HFFc6 (cell line): ENCODE data around the gene RALGPS2. TPM values are rescaled to one million over a fixed set of nuclear protein-coding genes. Genes with fewer than 3 reads are reported as not detected.

Experiments used
- DNase-seq: peaks from one replicate; pipeline ENCODE4 v3.0.0-alpha.2; 2018
- H3K27ac Mint-ChIP-seq: 2 replicates; pipeline ENCODE4 v1.8.0; 2020; ENCODE audit warnings: mild to moderate bottlenecking, mixed read lengths
- H3K27me3 Mint-ChIP-seq: 2 replicates; pipeline ENCODE4 v1.8.0; 2021; ENCODE audit warnings: mild to moderate bottlenecking, moderate library complexity, mixed read lengths; ENCODE audit not compliant: insufficient read depth
- H3K36me3 Mint-ChIP-seq: 2 replicates; pipeline ENCODE4 v1.8.0; 2021; ENCODE audit warnings: low read depth, mixed read lengths
- H3K4me1 Mint-ChIP-seq: 2 replicates; pipeline ENCODE4 v1.8.0; 2020; ENCODE audit warnings: low read depth, mixed read lengths
- H3K4me3 Mint-ChIP-seq: 2 replicates; pipeline ENCODE4 v1.8.0; 2020; ENCODE audit warnings: mild to moderate bottlenecking, moderate library complexity, mixed read lengths
- H3K9me3 Mint-ChIP-seq: 2 replicates; pipeline ENCODE4 v1.8.0; 2020; ENCODE audit warnings: mild to moderate bottlenecking, mixed read lengths
- total RNA-seq, 6 experiments: library from RNA; stranded (reverse); fragmentation: NEBNext Ultra II Directional; extraction: Animal tissue kit (Norgen Biotek cat#: 25700); gene quantifications; 2 replicates in 1 of 6; 3 replicates in 5 of 6; pipeline ENCODE4 v1.2.3, GENCODE V29; 2021
- TF ChIP-seq, protein P1 (sequence below): fragments of 200-600 bp; sonication (generic); IDR thresholded peaks from 2 replicates; pipeline ENCODE4 v1.5.0; 2021; ENCODE audit warnings: antibody characterized with exemption, mild to moderate bottlenecking

The RALGPS2 gene
- total RNA-seq, 6 experiments from 2014 or later: 41.5 to 59.2 (median 48.9) TPM

DNA sequence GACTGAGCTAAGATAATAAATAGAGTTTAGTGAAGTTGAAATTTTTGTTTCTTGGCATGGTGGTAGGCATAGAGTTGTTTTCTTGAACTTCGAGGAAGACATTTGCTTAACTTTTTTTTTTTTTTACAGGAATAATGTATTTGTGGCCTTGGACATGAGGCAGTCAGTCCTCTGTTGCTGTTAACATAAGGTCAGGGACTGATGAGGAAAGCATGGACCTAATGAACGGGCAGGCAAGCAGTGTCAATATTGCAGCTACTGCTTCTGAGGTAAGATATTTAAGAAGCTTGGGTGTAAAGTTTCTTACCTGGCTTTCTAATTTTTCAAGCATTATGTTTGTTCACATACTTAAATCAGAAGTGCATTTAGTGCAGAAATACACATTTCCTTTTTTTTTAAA, 51.5 kb downstream of the RALGPS2 start:
- H3K4me3 Mint-ChIP-seq: no peak overlapping the region
- H3K27me3 Mint-ChIP-seq: no peaks in the 10 kb centered on the region; the same call in 1 of the 2 replicates
- DNase-seq: no peak
- H3K27ac Mint-ChIP-seq: no peak overlapping the region
- H3K4me1 Mint-ChIP-seq: no peaks in the 10 kb centered on the region
- H3K36me3 Mint-ChIP-seq: peaks cover 19% of the 10 kb centered on the region
- TF ChIP-seq, protein P1, sequence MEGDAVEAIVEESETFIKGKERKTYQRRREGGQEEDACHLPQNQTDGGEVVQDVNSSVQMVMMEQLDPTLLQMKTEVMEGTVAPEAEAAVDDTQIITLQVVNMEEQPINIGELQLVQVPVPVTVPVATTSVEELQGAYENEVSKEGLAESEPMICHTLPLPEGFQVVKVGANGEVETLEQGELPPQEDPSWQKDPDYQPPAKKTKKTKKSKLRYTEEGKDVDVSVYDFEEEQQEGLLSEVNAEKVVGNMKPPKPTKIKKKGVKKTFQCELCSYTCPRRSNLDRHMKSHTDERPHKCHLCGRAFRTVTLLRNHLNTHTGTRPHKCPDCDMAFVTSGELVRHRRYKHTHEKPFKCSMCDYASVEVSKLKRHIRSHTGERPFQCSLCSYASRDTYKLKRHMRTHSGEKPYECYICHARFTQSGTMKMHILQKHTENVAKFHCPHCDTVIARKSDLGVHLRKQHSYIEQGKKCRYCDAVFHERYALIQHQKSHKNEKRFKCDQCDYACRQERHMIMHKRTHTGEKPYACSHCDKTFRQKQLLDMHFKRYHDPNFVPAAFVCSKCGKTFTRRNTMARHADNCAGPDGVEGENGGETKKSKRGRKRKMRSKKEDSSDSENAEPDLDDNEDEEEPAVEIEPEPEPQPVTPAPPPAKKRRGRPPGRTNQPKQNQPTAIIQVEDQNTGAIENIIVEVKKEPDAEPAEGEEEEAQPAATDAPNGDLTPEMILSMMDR: no peak
- no peaks in the 10 kb centered on the region for H3K9me3 Mint-ChIP-seq

DNA sequence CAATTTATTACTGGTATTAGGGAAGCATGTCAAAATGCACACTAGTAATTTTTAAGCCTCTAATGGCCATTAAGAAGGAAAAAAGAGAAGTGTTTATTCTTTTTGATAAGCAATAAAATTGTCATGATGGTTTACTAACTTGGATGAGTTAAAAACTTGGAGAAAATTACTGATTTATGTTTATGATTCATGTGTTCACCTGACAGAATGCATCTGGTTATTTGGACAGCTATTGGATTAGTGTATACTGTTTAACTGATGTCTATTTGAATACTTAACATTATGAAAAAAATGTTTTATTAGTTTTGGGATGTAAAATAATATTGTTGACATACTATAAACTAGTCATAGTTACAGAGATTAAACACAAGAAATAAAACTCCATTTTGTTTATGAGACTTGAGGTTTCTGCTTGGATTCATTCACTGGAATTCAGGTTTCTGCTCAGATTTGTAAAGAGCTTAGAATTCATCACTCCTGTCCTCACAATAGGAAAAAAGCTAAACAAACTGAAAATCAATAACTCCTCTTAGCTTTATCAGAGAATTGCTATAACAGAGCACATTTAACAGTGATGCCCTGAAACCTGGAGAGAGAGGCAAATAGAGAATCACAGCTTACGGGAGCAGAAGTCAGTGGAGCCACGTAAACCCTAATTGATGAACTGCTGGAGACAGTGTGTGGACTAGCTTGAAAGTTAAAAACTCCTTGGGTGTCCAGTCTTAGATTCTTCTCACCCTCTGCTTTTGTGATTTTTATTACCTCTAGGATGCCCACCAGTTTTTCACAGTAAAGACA, 56.7 kb downstream of the RALGPS2 start:
- DNase-seq: no peak
- TF ChIP-seq, protein P1: no peak
- Mint-ChIP-seq H3K9me3 (no peaks in the 10 kb centered on the region), H3K4me3 (no peak overlapping the region), H3K36me3 (peaks cover 14% of the 10 kb centered on the region), H3K4me1 (peaks cover 19% of the 10 kb centered on the region), H3K27me3 (no peaks in the 10 kb centered on the region), H3K27ac (no peak overlapping the region)

DNA sequence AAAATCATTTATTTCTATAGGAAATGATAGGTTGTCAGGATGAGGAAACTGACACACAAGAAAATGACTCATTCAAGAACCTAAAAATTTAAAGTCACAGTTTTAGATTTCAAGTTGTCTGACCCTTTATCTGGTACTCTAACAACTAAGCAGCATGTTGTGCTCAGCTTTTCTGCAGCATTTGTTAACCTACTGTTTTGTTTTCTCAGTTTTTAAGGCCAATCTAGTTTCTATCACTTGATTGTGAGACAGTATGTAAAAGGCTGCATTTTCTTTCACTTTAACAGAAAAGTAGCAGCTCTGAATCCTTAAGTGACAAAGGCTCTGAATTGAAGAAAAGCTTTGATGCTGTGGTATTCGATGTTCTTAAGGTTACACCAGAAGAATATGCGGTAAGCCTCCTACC, 59.1 kb downstream of the RALGPS2 start:
- no peak overlapping the region for H3K4me3 Mint-ChIP-seq
- H3K27me3 Mint-ChIP-seq: no peaks in the 10 kb centered on the region; the same call in 1 of the 2 replicates
- H3K36me3 Mint-ChIP-seq: peaks cover 23% of the 10 kb centered on the region
- H3K9me3 Mint-ChIP-seq: no peaks in the 10 kb centered on the region
- no peak for DNase-seq
- H3K27ac Mint-ChIP-seq: no peak overlapping the region; the same call in 1 of the 2 replicates
- peaks cover 19% of the 10 kb centered on the region for H3K4me1 Mint-ChIP-seq
- TF ChIP-seq, protein P1: no peak

DNA sequence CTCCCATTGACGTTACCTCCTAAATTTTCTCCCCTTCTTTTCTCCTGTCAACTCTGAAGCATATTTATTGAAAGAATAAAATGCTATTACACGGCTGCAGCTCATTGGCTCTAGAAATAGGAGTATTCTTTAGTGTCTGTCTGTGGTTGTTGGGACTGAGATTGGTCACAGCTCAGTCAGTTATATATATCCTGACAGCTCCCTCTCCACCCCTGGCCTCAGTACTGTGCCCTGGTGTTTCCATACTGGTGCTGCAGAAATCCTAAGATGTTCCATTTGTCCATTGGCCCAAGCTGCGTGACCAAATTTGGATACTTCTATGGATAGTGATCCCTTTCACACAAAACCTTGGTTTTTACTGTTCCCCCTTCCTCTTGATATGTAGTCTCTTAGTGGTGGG, 67.3 kb downstream of the RALGPS2 start:
- TF ChIP-seq, protein P1: no peak
- Mint-ChIP-seq H3K36me3 (peaks cover 24% of the 10 kb centered on the region), H3K27me3 (no peaks in the 10 kb centered on the region; the same call in none of the 2 replicates), H3K9me3 (no peaks in the 10 kb centered on the region), H3K4me3 (no peak overlapping the region), H3K4me1 (no peaks in the 10 kb centered on the region), H3K27ac (no peak overlapping the region)
- no peak for DNase-seq

DNA sequence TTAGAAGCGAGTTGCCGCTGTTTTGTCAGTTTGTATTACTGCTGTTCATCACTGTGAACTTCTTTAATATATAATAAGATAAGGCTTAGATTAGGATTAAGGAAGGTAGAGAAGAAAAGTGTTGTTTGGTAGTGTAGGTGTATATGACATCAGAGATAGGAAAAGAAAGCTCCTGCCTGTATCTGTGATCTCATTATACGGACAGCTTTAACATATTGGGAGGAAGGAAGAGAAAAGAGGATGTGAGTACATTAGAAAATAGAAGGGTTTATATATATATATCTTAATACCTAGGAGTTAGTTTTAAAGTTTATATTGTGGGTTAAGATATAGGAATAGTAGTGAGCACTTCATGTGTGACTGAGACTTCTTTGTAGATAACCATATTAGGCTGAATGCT, 71.0 kb downstream of the RALGPS2 start:
- TF ChIP-seq, protein P1: no peak
- no peak overlapping the region for H3K4me3 Mint-ChIP-seq
- no peaks in the 10 kb centered on the region; the same call in 1 of the 2 replicates for H3K27me3 Mint-ChIP-seq
- no peaks in the 10 kb centered on the region for H3K4me1 Mint-ChIP-seq
- DNase-seq: no peak
- no peak overlapping the region for H3K27ac Mint-ChIP-seq
- H3K36me3 Mint-ChIP-seq: peaks cover 37% of the 10 kb centered on the region
- H3K9me3 Mint-ChIP-seq: no peaks in the 10 kb centered on the region; the same call in 1 of the 2 replicates
